HG03565 (cell line): Measurements from ENCODE around the gene OR10A5.
A peak's percentile ranks its signal among the peaks of the same experiment; 100 is the strongest.
"Not testable (repeated sequence)": the region's sequence is repeated elsewhere in the genome, so short reads cannot be mapped to it uniquely, and the experiment has no call there.

Experiments used
- ATAC-seq: cut with Tn5 transposase; IDR thresholded peaks from one replicate; pipeline ENCODE4 v1.9.1; 2021; ENCODE audit warnings: mild to moderate bottlenecking, moderate library complexity; ENCODE audit not compliant: unreplicated experiment

The OR10A5 gene

GRCh38 chr11:6845383-6845782 lies at the start of gene OR10A5:
Gene OR10A5 (plus strand): TSS chr11:6845683. CDS start chr11:6845683, 0 bp downstream.
- ATAC-seq, result no peak

GRCh38 chr11:6799402-6799801 lies 46.1 kb upstream of the OR10A5 start, which contains the start of gene OR6A2:
Gene OR6A2 (minus strand): TSS chr11:6799689. CDS start chr11:6795708, 3,981 bp downstream.
- ATAC-seq, result no peak

- ATAC-seq, result not testable (repeated sequence)
Measured at GRCh38 chr11:6801075-6801474, 44.4 kb upstream of the OR10A5 start.

- ATAC-seq, result peak; percentile 76
Measured at GRCh38 chr11:6812390-6813005, 33.0 kb upstream of the OR10A5 start.

- no peak for ATAC-seq
Measured at GRCh38 chr11:6813656-6814055, 31.8 kb upstream of the OR10A5 start.

- no peak for ATAC-seq
Measured at GRCh38 chr11:6817694-6818093, 27.8 kb upstream of the OR10A5 start.

- no peak for ATAC-seq
Measured at GRCh38 chr11:6818967-6819366, 26.5 kb upstream of the OR10A5 start.

- no peak for ATAC-seq
Measured at GRCh38 chr11:6824136-6824823, 21.2 kb upstream of the OR10A5 start.

GRCh38 chr11:6825231-6825744 lies 20.2 kb upstream of the OR10A5 start:
- ATAC-seq, result no peak

GRCh38 chr11:6828103-6828502 lies 17.4 kb upstream of the OR10A5 start:
- no peak for ATAC-seq

GRCh38 chr11:6833356-6833755 lies 12.1 kb upstream of the OR10A5 start:
- no peak for ATAC-seq

- no peak for ATAC-seq
Measured at GRCh38 chr11:6834021-6834420, 11.5 kb upstream of the OR10A5 start.

- peak; percentile 63 for ATAC-seq
Measured at GRCh38 chr11:6841694-6842093, 3.8 kb upstream of the OR10A5 start.

GRCh38 chr11:6843670-6844069 lies 1.8 kb upstream of the OR10A5 start:
- no peak for ATAC-seq

GRCh38 chr11:6844356-6844755 lies 1.1 kb upstream of the OR10A5 start:
- no peak for ATAC-seq

- no peak for ATAC-seq
Measured at GRCh38 chr11:6850526-6850925, 5.0 kb downstream of the OR10A5 start.

- ATAC-seq, result not testable (repeated sequence)
Measured at GRCh38 chr11:6854801-6855200, 9.3 kb downstream of the OR10A5 start.

- ATAC-seq, result no peak
Measured at GRCh38 chr11:6855971-6856541, 10.6 kb downstream of the OR10A5 start.

GRCh38 chr11:6856871-6857270 lies 11.4 kb downstream of the OR10A5 start:
- peak; percentile 95 for ATAC-seq

- no peak for ATAC-seq
Measured at GRCh38 chr11:6862961-6863360, 17.5 kb downstream of the OR10A5 start, which contains the start of gene OR10A2. Gene OR10A2 (plus strand): TSS chr11:6863057. CDS start chr11:6869755, 6,698 bp downstream.

GRCh38 chr11:6864438-6864837 lies 19.0 kb downstream of the OR10A5 start:
- ATAC-seq, result no peak

- no peak for ATAC-seq
Measured at GRCh38 chr11:6871278-6871677, 25.8 kb downstream of the OR10A5 start.
